IPS DF 19.7 (cell line): ENCODE results near the gene ZIC3.

Experiments used
- DNase-seq: peaks from one replicate; pipeline ENCODE4 v3.0.0-alpha.2; 2013; ENCODE audit warnings: low read depth, low spot score

Gene ZIC3

DNA sequence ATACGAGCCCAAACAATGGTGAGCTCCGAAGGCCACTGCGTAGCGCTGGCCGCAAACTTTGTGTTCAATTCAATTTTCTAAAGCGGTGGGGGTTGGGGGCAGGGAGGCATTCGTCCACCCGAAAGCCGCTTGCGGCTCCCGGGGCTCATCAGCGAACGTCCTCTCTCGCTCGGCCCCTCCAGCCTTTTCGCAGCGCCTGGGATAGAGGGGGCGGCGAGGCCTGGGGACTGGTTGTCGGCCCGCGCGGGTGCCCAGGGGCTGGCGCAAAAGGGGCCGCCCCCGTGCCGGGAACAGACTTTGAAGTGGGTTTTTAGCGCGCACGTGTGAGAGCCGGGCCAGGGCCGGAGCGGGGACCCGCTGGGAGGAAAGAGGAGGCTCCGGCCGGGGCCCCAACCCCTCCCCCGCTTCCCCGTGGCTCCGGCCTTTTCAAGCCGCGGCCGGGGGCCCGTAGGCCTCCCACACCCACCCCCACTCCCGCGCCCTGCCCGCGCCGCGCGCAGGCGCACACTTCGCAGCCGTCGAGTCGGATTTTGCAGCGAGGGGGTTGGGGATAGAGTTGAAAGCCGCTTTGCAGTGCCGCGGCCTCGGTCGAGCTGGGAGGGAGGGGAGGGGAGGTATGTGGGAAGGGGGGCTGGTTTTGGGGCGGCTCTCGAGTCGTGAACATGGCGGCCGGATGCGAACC, 8.3 kb downstream of the ZIC3 start:
- DNase-seq = no peak

DNA sequence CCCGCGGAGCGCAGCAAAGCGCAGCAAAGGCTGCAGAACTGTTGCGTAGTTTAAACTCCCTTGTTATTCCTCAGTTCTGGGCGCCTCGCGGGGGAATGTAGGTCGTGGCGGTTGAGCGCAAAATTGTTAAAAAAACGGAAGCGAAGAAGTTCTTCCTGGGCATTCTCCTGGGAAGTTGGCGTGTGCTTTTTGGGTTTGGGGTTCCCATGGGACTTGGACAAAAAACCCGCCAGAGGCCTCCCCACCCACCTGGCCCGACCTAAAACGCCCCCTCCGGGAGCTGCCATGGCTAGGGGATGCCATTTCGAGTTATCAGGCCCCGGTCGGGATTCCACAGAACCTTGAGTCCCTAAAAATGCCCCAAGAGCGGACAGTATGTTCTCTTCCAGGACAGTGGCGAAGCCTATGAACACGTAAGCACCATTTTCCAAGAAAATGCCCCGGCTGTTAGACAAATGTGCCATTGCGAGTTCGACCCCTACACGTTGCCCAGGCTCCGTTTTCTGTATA, 8.9 kb downstream of the ZIC3 start:
- no peak for DNase-seq

DNA sequence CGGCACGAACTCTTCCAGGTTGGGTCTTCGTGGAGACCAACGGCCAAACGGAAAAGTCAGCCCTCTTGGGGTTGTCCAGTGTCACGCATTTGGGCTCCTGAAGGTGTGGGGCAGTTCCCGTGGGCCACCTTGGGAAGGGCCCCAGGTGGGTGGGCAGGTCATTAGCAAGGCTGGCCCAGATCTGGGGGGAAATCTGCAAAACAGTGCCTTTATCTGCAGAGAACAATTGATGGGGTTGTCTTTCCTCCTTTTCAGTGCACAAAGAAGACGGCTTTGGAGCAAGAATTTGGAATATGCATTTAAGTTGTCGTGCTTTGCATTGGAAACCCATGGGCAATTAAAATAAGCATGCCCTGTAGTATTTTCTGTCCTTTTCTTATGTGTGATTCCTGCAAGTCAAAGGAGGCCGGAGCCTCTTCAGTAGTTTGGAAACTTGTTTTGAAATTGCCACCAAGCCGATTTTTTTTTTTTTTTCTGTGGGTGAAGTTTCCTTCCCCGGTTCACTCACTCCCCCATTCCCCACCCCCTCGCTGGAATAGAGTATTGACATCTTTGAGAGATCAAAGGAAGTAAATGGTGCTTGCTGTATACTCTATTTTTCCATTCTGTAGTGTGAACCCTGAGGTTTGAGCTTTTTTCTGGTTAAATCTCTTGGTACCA, 9.8 kb downstream of the ZIC3 start:
- no peak for DNase-seq

DNA sequence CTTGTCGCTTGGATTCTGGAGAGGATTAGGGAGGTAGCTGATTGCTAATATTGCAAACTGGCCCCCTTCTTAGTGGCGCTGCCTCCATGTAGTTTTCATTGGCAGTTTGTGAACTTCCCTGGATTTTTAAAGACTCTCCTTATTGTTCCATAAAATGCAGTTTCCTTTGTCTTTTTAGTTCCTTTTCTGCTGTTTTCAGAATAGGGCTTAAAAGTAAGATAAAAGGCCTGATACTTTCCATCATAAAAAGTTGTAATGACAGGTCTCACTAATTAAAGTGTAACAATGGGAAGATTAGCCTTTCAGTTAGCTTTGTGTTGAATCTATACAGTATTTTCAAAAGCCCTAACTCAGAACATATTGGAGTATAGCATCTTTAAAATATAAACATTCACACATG, 21.2 kb downstream of the ZIC3 start:
- DNase-seq = no peak

DNA sequence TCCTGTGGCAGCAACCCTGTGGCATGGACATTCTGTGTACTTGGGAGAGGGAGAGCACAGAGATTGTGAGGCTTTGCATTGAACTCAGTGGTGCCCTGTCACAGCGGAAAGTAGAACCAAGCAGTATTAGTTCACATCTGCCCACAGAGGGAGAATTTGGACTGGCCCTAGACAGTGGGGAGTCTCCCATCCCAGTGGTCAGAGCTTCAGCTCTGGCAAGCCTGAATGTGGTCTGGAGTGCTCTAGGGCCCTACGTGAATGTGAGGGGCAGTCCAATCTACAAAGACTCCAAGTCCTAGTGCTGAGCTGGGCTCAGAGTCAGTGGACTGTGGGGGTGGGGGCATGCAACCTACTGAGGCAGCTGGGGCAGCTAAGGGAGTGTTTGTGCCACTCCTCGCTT, 34.8 kb downstream of the ZIC3 start:
- no peak for DNase-seq
